Measurements from ENCODE around the gene SLC16A3. TPM values are rescaled to one million over a fixed set of nuclear protein-coding genes. Genes with fewer than 3 reads are reported as not detected.

SLC16A3 gene
- total RNA-seq, 2 experiments from 2014 or later, result 183 to 193 TPM

GRCh38 chr17:82281076-82281475, 52.2 kb downstream of the SLC16A3 start:
- no peak for DNase-seq
- POLR2A ChIA-PET, result interaction anchor here (3.7 kb wide), 1 partner anchor 16 kb away, joined by 20 read pairs; no protein-coding TSS in a partner anchor
- no peaks in the 10 kb centered on the region for H3K36me3 Mint-ChIP-seq (ENCODE audit: low read depth)
- H3K4me1 Mint-ChIP-seq (ENCODE audit: low read depth), result peaks cover 19% of the 10 kb centered on the region
- H3K4me3 Mint-ChIP-seq, result no peak overlapping the region
- CTCF ChIA-PET, result no interaction called here
- H3K27me3 Mint-ChIP-seq, result no peaks in the 10 kb centered on the region
- ATAC-seq, result no peak
- H3K27ac Mint-ChIP-seq, result no peak overlapping the region
- no peaks in the 10 kb centered on the region for H3K9me3 Mint-ChIP-seq
- TF ChIP-seq, protein P1, sequence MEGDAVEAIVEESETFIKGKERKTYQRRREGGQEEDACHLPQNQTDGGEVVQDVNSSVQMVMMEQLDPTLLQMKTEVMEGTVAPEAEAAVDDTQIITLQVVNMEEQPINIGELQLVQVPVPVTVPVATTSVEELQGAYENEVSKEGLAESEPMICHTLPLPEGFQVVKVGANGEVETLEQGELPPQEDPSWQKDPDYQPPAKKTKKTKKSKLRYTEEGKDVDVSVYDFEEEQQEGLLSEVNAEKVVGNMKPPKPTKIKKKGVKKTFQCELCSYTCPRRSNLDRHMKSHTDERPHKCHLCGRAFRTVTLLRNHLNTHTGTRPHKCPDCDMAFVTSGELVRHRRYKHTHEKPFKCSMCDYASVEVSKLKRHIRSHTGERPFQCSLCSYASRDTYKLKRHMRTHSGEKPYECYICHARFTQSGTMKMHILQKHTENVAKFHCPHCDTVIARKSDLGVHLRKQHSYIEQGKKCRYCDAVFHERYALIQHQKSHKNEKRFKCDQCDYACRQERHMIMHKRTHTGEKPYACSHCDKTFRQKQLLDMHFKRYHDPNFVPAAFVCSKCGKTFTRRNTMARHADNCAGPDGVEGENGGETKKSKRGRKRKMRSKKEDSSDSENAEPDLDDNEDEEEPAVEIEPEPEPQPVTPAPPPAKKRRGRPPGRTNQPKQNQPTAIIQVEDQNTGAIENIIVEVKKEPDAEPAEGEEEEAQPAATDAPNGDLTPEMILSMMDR (IDR thresholded peaks at IDR 0.05), result no peak
- intact Hi-C loops (cut with micrococcal nuclease), result no loop called here

- peak; percentile 81 for DNase-seq
- TF ChIP-seq, protein P1 (IDR thresholded peaks at IDR 0.05), result no peak
- Mint-ChIP-seq H3K27me3 (no peaks in the 10 kb centered on the region), H3K4me3 (no peak overlapping the region), H3K36me3 (ENCODE audit: low read depth) (no peaks in the 10 kb centered on the region), H3K4me1 (ENCODE audit: low read depth) (peaks cover 19% of the 10 kb centered on the region), H3K9me3 (no peaks in the 10 kb centered on the region), H3K27ac (no peak overlapping the region)
- intact Hi-C loops (cut with micrococcal nuclease), result no loop called here
- CTCF ChIA-PET, result no interaction called here
- POLR2A ChIA-PET, result interaction anchor here (3.7 kb wide), 1 partner anchor 16 kb away, joined by 20 read pairs; no protein-coding TSS in a partner anchor
- ATAC-seq, result peak; percentile 79
Observed at GRCh38 chr17:82281502-82282238, 52.8 kb downstream of the SLC16A3 start.

GRCh38 chr17:82282239-82283207, 53.7 kb downstream of the SLC16A3 start:
- intact Hi-C loops (cut with micrococcal nuclease), result no loop called here
- POLR2A ChIA-PET, result interaction anchor here (0.8 to 3.7 kb wide), 5 partner anchors 10 to 54 kb away, joined by 3 to 20 read pairs (median 4); partner anchors contain the start of gene SLC16A3
- no peak for ATAC-seq
- CTCF ChIA-PET, result no interaction called here
- TF ChIP-seq, protein P1 (IDR thresholded peaks at IDR 0.05), result no peak
- H3K27me3 Mint-ChIP-seq, result no peaks in the 10 kb centered on the region
- peaks cover 19% of the 10 kb centered on the region for H3K4me1 Mint-ChIP-seq (ENCODE audit: low read depth)
- no peaks in the 10 kb centered on the region for H3K36me3 Mint-ChIP-seq (ENCODE audit: low read depth)
- DNase-seq, result no peak
- H3K27ac Mint-ChIP-seq, result no peak overlapping the region
- no peak overlapping the region for H3K4me3 Mint-ChIP-seq
- no peaks in the 10 kb centered on the region for H3K9me3 Mint-ChIP-seq

DNA sequence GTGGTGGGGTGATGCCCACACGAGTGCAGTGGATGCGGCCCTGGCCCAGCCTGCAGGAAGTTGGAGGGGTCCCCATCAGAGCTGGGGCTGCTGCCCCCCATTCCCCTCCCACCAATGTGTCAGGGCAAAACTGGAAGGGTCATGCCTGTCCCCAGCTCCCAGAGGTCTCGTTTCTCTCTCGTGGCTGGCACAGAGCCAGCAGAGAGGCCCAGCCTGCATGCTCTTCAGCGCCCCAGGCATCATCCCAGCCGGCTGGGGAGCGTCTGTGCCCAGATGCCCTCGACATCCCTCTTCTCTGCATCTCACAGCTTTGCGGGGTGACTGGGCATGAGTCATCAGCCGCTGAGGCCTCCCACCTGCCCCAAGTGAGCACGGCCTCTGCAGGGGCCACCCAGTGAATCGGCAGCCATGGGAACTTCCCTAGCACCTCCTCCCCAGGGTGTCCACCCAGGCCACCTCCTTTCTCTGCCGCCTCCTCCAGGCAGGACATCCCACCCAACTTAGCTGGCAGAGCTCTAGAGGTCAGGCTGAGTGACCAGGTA, 54.4 kb downstream of the SLC16A3 start:
- CTCF ChIA-PET, result interaction anchor here (0.8 to 1.3 kb wide), 3 partner anchors 8 to 38 kb away, joined by 3 to 4 read pairs (median 3); no protein-coding TSS in a partner anchor
- Mint-ChIP-seq H3K27ac (peak overlapping the region; percentile 52), H3K27me3 (no peaks in the 10 kb centered on the region), H3K4me3 (no peak overlapping the region), H3K9me3 (no peaks in the 10 kb centered on the region), H3K4me1 (ENCODE audit: low read depth) (peaks cover 23% of the 10 kb centered on the region), H3K36me3 (ENCODE audit: low read depth) (no peaks in the 10 kb centered on the region)
- ATAC-seq (peak; percentile 86), DNase-seq (peak; percentile 82)
- intact Hi-C loops (cut with micrococcal nuclease), result no loop called here
- TF ChIP-seq, protein P1 (IDR thresholded peaks at IDR 0.05), result no peak
- POLR2A ChIA-PET, result interaction anchor here (0.8 to 3.7 kb wide), 5 partner anchors 9 to 54 kb away, joined by 3 to 20 read pairs (median 4); partner anchors contain the start of gene SLC16A3
